ENCODE results near the gene SIGMAR1.

DNA sequence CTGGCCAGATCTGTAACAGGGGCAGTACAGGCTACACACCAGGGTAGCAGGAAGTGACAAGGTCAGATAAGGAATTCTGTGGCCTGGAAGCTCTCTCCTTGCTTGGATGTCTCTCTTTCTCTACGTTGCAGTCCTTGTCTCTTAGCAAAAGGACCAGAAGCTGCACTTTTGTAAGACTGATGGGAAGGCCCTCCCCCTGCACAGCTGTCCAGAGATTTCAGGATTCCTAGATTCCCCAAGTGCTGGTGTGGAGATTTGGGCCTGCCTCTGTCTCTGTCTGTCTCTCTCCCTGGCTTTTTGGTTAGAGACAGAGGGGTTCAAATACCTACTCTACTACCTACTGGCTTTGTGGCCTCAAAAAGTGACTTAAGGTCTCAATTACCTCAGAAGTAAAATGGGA, 38.0 kb downstream of the SIGMAR1 start:
- TF ChIP-seq, protein P1, sequence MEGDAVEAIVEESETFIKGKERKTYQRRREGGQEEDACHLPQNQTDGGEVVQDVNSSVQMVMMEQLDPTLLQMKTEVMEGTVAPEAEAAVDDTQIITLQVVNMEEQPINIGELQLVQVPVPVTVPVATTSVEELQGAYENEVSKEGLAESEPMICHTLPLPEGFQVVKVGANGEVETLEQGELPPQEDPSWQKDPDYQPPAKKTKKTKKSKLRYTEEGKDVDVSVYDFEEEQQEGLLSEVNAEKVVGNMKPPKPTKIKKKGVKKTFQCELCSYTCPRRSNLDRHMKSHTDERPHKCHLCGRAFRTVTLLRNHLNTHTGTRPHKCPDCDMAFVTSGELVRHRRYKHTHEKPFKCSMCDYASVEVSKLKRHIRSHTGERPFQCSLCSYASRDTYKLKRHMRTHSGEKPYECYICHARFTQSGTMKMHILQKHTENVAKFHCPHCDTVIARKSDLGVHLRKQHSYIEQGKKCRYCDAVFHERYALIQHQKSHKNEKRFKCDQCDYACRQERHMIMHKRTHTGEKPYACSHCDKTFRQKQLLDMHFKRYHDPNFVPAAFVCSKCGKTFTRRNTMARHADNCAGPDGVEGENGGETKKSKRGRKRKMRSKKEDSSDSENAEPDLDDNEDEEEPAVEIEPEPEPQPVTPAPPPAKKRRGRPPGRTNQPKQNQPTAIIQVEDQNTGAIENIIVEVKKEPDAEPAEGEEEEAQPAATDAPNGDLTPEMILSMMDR (conservative IDR thresholded peaks at IDR 0.05; ENCODE audit: low read depth, low read length) = no peak
- no peak for TF ChIP-seq EZH2 (IDR thresholded peaks at IDR 0.05; ENCODE audit: borderline replicate concordance, low read depth, low read length, poor library complexity, severe bottlenecking)
